HEK293 (cell line): ENCODE data around the gene ARHGAP42.

Experiments
- CTCF ChIA-PET: fragments of 350-600 bp; formaldehyde crosslinking; extraction: SDS; loops from one replicate; lab custom pipeline; 2021; ENCODE audit warnings: antibody characterized with exemption; lab: Yijun Ruan, JAX
- POLR2A ChIA-PET: fragments of 300-600 bp; formaldehyde crosslinking; extraction: SDS; loops from one replicate; lab custom pipeline; 2020; ENCODE audit warnings: antibody characterized with exemption, inconsistent platforms; lab: Yijun Ruan, JAX
- H3K27ac ChIP-seq: fragments of 200-500 bp; sonication (Bioruptor generic); 2 replicates; pipeline ENCODE4 v1.5.1; 2014; ENCODE audit warnings: low read depth, low read length, control low read depth, inconsistent platforms; ENCODE audit errors: extremely low read depth
- H3K36me3 ChIP-seq, 2 experiments: fragments of 200-500 bp in 1 of 2; sonication (Bioruptor generic) in 1 of 2; 1 replicate in 1 of 2; 2 replicates in 1 of 2; pipeline ENCODE4 v1.5.1; 2014 to 2017; ENCODE audit warnings: inconsistent platforms in 2 of 2, low read length in 2 of 2; ENCODE audit not compliant: control insufficient read depth in 2 of 2, insufficient read depth in 1 of 2
- H3K4me1 ChIP-seq: fragments of 200-500 bp; sonication (Bioruptor generic); 2 replicates; pipeline ENCODE4 v1.5.1; 2014; ENCODE audit warnings: mild to moderate bottlenecking, low read length, inconsistent platforms; ENCODE audit not compliant: control insufficient read depth, insufficient read depth
- H3K4me3 ChIP-seq: 2 replicates; pipeline ENCODE4 v1.5.1; 2011; ENCODE audit warnings: low read depth, mild to moderate bottlenecking, control low read depth, low read length, moderate library complexity
- H3K9me3 ChIP-seq: fragments of 200-500 bp; sonication (Bioruptor generic); 2 replicates; pipeline ENCODE4 v1.5.1; 2014; ENCODE audit warnings: low read depth, low read length, inconsistent platforms; ENCODE audit not compliant: control insufficient read depth, insufficient read depth
- BCL11B ChIP-seq: fragments of 450-650 bp; formaldehyde crosslinking; IDR thresholded peaks from 2 replicates; pipeline ENCODE4 v1.5.1; 2016; ENCODE audit warnings: low read depth, missing biosample characterization, missing genetic modification characterization
- GLI4 ChIP-seq: fragments of 450-650 bp; formaldehyde crosslinking; IDR thresholded peaks from 2 replicates; pipeline ENCODE4 v1.5.1; 2016; ENCODE audit warnings: missing biosample characterization, missing genetic modification characterization
- HOXD13 ChIP-seq: sonication (generic); formaldehyde crosslinking; IDR thresholded peaks from 2 replicates; pipeline ENCODE4 v1.8.0; 2022; ENCODE audit warnings: missing genetic modification reagents, borderline replicate concordance
- RBAK ChIP-seq: fragments of 450-650 bp; formaldehyde crosslinking; IDR thresholded peaks from 2 replicates; pipeline ENCODE4 v1.5.1; 2016; ENCODE audit warnings: missing biosample characterization, missing genetic modification characterization
- ZBTB7A ChIP-seq: fragments of 450-650 bp; formaldehyde crosslinking; IDR thresholded peaks from 2 replicates; pipeline ENCODE4 v1.5.1; 2016; ENCODE audit warnings: low read depth, missing biosample characterization, missing genetic modification characterization
- ZIC2 ChIP-seq: fragments of 450-650 bp; formaldehyde crosslinking; IDR thresholded peaks from 2 replicates; pipeline ENCODE4 v1.5.1; 2016; ENCODE audit warnings: missing biosample characterization, missing genetic modification characterization
- ZNF10 ChIP-seq: fragments of 450-650 bp; formaldehyde crosslinking; IDR thresholded peaks from 2 replicates; pipeline ENCODE4 v1.5.1; 2017; ENCODE audit warnings: missing biosample characterization, missing genetic modification characterization
- ZNF112 ChIP-seq: fragments of 450-650 bp; formaldehyde crosslinking; IDR thresholded peaks from 2 replicates; pipeline ENCODE4 v1.5.0; 2017; ENCODE audit warnings: missing biosample characterization, missing genetic modification characterization
- ZNF114 ChIP-seq: fragments of 450-650 bp; formaldehyde crosslinking; IDR thresholded peaks from 2 replicates; pipeline ENCODE4 v1.5.0; 2017; ENCODE audit warnings: missing biosample characterization, missing genetic modification characterization
- ZNF132 ChIP-seq: fragments of 450-650 bp; formaldehyde crosslinking; IDR thresholded peaks from 2 replicates; pipeline ENCODE4 v1.5.1; 2017; ENCODE audit warnings: missing biosample characterization, missing genetic modification characterization, borderline replicate concordance
- ZNF184 ChIP-seq: fragments of 450-650 bp; IDR thresholded peaks from 2 replicates; pipeline ENCODE4 v1.5.1; 2018; ENCODE audit warnings: missing biosample characterization, mild to moderate bottlenecking, missing genetic modification characterization
- ZNF266 ChIP-seq: fragments of 450-650 bp; formaldehyde crosslinking; IDR thresholded peaks from 2 replicates; pipeline ENCODE4 v1.5.1; 2016; ENCODE audit warnings: missing biosample characterization, missing genetic modification characterization, low read depth
- ZNF350 ChIP-seq: fragments of 450-650 bp; formaldehyde crosslinking; IDR thresholded peaks from 2 replicates; pipeline ENCODE4 v1.5.0; 2017; ENCODE audit warnings: missing biosample characterization, mild to moderate bottlenecking, missing genetic modification characterization
- ZNF366 ChIP-seq: fragments of 450-650 bp; formaldehyde crosslinking; conservative IDR thresholded peaks from 2 replicates; pipeline ENCODE4 v1.5.1; 2016; ENCODE audit warnings: missing biosample characterization, missing genetic modification characterization
- ZNF423 ChIP-seq: fragments of 450-650 bp; formaldehyde crosslinking; IDR thresholded peaks from 2 replicates; pipeline ENCODE4 v1.5.1; 2016; ENCODE audit warnings: missing biosample characterization, missing genetic modification characterization
- ZNF544 ChIP-seq: fragments of 450-650 bp; formaldehyde crosslinking; IDR thresholded peaks from 2 replicates; pipeline ENCODE4 v1.5.0; 2017; ENCODE audit warnings: missing biosample characterization, missing genetic modification characterization
- ZNF549 ChIP-seq: fragments of 450-650 bp; IDR thresholded peaks from 2 replicates; pipeline ENCODE4 v1.5.1; 2018; ENCODE audit warnings: missing biosample characterization, missing genetic modification characterization, mild to moderate bottlenecking, inconsistent platforms, moderate library complexity
- ZNF654 ChIP-seq: fragments of 450-650 bp; formaldehyde crosslinking; IDR thresholded peaks from 2 replicates; pipeline ENCODE4 v1.5.1; 2016; ENCODE audit warnings: low read depth, missing biosample characterization, missing genetic modification characterization
- ZNF660 ChIP-seq: fragments of 450-650 bp; IDR thresholded peaks from 2 replicates; pipeline ENCODE4 v1.5.1; 2018; ENCODE audit warnings: missing biosample characterization, mild to moderate bottlenecking, missing genetic modification characterization
- ZNF707 ChIP-seq: fragments of 450-650 bp; formaldehyde crosslinking; IDR thresholded peaks from 2 replicates; pipeline ENCODE4 v1.5.1; 2016; ENCODE audit warnings: missing biosample characterization, missing genetic modification characterization
- ZNF792 ChIP-seq: fragments of 450-650 bp; formaldehyde crosslinking; IDR thresholded peaks from 2 replicates; pipeline ENCODE4 v1.5.1; 2016; ENCODE audit warnings: missing biosample characterization, missing genetic modification characterization
- TF ChIP-seq, protein P1 (sequence below): fragments of 450-650 bp; formaldehyde crosslinking; IDR thresholded peaks from 2 replicates; pipeline ENCODE4 v1.5.1; 2016; ENCODE audit warnings: missing biosample characterization, missing genetic modification characterization
- TF ChIP-seq, protein P2 (sequence below): fragments of 450-650 bp; formaldehyde crosslinking; IDR thresholded peaks from 2 replicates; pipeline ENCODE4 v1.5.1; 2017; ENCODE audit warnings: missing biosample characterization, mild to moderate bottlenecking, missing genetic modification characterization, moderate library complexity

ARHGAP42 gene

DNA sequence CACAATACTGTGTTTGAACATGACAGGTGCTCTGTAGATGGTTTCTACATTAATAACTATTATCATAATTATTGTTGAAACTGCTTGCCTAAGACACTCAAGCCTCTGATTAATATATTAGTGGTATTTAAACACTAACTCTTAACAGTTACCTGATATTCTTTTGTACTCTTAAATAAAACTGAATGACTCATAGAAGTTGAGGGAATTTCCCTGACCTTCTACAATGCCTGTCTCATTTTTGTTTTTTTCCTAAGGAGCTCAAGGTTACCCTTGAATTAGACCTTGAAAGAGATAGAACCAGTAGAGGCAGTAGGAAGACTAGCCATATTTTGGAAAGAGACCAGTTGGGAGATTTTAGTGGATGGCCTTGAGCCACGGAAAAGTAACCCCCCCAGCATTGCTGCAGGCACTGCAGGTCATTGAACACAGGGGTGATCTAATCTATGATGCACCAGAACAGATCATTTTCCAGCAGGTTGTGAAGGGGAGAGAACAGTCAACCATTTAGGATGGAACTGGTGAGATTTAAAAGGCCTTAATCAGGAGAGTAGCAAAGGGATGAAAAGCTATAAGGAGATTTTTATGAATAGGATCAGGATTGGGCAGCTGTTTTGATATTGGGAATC, 294.2 kb downstream of the ARHGAP42 start:
- Histone ChIP-seq H3K4me3 (no peak overlapping the region), H3K4me1 (no peaks in the 10 kb centered on the region), H3K27ac (no peak overlapping the region), H3K9me3 (no peaks in the 10 kb centered on the region), H3K36me3 (peaks cover 0 to 18% of the 10 kb centered on the region in 2 experiments; a peak in 1 of 3 replicates)
- TF ChIP-seq ZNF266: no peak
- no peak for TF ChIP-seq ZBTB7A (tag by site-specific recombination)
- TF ChIP-seq BCL11B (tag by site-specific recombination): no peak
- no peak for TF ChIP-seq ZNF549 (tag by site-specific recombination)
- TF ChIP-seq, protein P1, sequence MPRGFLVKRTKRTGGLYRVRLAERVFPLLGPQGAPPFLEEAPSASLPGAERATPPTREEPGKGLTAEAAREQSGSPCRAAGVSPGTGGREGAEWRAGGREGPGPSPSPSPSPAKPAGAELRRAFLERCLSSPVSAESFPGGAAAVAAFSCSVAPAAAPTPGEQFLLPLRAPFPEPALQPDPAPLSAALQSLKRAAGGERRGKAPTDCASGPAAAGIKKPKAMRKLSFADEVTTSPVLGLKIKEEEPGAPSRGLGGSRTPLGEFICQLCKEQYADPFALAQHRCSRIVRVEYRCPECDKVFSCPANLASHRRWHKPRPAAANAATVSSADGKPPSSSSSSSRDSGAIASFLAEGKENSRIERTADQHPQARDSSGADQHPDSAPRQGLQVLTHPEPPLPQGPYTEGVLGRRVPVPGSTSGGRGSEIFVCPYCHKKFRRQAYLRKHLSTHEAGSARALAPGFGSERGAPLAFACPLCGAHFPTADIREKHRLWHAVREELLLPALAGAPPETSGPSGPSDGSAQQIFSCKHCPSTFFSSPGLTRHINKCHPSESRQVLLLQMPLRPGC: no peak
- no peak for TF ChIP-seq ZIC2 (tag by site-specific recombination)
- TF ChIP-seq ZNF366: no peak
- TF ChIP-seq ZNF660 (tag by site-specific recombination): no peak
- no peak for TF ChIP-seq ZNF10 (tag by site-specific recombination)
- TF ChIP-seq ZNF423: no peak
- no peak for TF ChIP-seq ZNF544
- TF ChIP-seq ZNF654: no peak
- no peak for TF ChIP-seq GLI4 (tag by site-specific recombination)
- no peak for TF ChIP-seq ZNF184 (tag by site-specific recombination)
- TF ChIP-seq ZNF132 (tag by site-specific recombination): no peak
- TF ChIP-seq, protein P2, sequence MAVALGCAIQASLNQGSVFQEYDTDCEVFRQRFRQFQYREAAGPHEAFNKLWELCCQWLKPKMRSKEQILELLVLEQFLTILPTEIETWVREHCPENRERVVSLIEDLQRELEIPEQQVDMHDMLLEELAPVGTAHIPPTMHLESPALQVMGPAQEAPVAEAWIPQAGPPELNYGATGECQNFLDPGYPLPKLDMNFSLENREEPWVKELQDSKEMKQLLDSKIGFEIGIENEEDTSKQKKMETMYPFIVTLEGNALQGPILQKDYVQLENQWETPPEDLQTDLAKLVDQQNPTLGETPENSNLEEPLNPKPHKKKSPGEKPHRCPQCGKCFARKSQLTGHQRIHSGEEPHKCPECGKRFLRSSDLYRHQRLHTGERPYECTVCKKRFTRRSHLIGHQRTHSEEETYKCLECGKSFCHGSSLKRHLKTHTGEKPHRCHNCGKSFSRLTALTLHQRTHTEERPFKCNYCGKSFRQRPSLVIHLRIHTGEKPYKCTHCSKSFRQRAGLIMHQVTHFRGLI (tag by site-specific recombination): no peak
- no peak for TF ChIP-seq HOXD13
- no peak for TF ChIP-seq ZNF112 (tag by site-specific recombination)
- ChIA-PET POLR2A (no interaction called here), CTCF (interaction anchor here (3.3 kb wide), 1 partner anchor 454 kb away, joined by 20 read pairs; no protein-coding TSS in a partner anchor)

DNA sequence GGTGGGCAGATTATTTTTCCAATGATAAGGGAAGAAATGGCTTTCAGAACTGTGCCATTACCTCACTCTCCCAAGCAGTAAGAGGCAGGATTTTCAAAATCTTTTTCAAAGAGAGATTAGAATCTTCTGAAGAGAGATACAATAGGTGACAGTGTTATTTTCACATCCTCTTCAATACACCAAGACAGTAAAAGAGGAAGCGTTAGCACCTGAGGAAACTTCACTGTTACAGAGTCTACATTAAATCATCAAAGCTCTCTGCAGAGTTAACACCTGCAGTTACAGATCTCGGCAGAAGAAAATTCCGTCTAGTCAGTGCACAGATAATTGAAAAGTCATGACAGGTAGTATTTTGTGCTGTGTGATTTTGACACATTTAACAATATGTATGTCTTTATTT, 297.6 kb downstream of the ARHGAP42 start:
- Histone ChIP-seq H3K36me3 (no peaks in the 10 kb centered on the region), H3K9me3 (no peaks in the 10 kb centered on the region), H3K4me3 (no peak overlapping the region), H3K4me1 (no peaks in the 10 kb centered on the region), H3K27ac (no peak overlapping the region)
- TF ChIP-seq ZNF350 (tag by site-specific recombination) (no peak), ZNF114 (tag by site-specific recombination) (no peak), RBAK (no peak), ZNF792 (tag by site-specific recombination) (no peak), ZNF707 (tag by site-specific recombination) (no peak)
- ChIA-PET CTCF (no interaction called here), POLR2A (no interaction called here)
